Measurements from ENCODE around the gene PATJ. TPM values are rescaled to one million over a fixed set of nuclear protein-coding genes. Genes with fewer than 3 reads are reported as not detected.
"Not testable (repeated sequence)": the region's sequence is repeated elsewhere in the genome, so short reads cannot be mapped to it uniquely, and the experiment has no call there.

The PATJ gene
- total RNA-seq, 2 donors from 2014 or later = 42.7 to 67.5 TPM

DNA sequence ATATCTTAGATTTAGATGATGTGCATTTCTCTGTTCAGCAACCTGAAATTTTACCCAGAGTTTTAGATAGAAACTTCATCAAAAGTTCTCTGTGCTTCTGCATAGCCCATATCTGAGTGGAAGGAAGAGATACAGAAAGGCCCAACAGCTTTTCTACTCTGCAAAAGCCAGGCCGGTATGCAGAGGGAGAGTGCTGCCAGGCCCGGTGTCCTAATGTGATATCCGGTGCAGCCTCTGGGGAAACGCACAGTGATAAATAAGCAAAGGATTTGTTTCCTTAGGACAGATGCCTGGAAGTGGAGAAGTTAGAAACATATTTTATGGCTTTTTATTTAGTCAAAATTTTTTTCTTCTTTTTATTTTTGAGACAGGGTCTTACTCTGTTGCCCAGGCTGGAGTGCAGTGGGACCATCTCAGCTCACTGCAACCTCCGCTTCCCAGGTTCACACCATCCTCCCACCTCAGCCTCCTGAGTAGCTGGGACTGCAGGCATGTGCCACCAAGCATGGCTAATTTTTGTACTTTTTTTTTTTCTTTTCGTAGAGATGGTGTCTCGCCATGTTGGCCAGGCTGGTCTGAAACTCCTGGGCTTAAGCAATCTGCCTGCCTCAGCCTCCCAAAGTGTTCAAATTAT is 145.8 kb downstream of the PATJ start:
- WGBS = 67% methylated on average over 7 of the region's 7 CpGs
- H3K27me3 ChIP-seq (replicated peaks; ENCODE audit: insufficient read depth) = no peaks in the 10 kb centered on the region
- intact Hi-C loops (cut with DNase I) = no loop called here
- no peak overlapping the region for H3K27ac ChIP-seq
- TF ChIP-seq POLR2AphosphoS5 (IDR thresholded peaks at IDR 0.05) (no peak), POLR2A (IDR thresholded peaks at IDR 0.05) (no peak)
- no peak overlapping the region for H3K4me3 ChIP-seq
- DNase-seq (ENCODE audit: low spot score) = no peak
- no peaks in the 10 kb centered on the region for H3K9me3 ChIP-seq
- H3K36me3 ChIP-seq = no peaks in the 10 kb centered on the region
- H3K4me1 ChIP-seq (replicated peaks) = no peaks in the 10 kb centered on the region

DNA sequence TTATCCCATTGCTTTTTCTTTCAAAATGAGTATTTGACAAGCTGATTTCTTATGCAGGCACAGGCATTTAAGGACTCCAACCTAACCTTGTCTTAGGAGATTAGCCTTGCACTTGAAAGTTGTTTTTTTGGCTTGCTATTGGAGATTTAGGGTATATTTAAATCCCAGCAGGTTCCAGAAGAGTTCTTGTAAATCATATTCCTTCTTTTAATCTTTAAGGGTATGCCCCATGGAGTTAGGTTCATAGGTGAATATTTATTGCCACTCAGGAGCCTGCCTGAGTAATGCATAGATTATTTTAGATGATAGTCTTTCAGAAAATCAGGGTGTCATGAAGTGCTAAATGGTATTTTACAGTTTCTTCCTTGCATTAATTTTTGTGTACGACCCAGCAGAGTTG is 146.5 kb downstream of the PATJ start:
- Histone ChIP-seq H3K9me3 (no peaks in the 10 kb centered on the region), H3K36me3 (no peaks in the 10 kb centered on the region), H3K4me3 (no peak overlapping the region), H3K4me1 (replicated peaks) (no peaks in the 10 kb centered on the region), H3K27me3 (replicated peaks; ENCODE audit: insufficient read depth) (no peaks in the 10 kb centered on the region), H3K27ac (no peak overlapping the region)
- DNase-seq (ENCODE audit: low spot score) = no peak
- TF ChIP-seq, protein P1, sequence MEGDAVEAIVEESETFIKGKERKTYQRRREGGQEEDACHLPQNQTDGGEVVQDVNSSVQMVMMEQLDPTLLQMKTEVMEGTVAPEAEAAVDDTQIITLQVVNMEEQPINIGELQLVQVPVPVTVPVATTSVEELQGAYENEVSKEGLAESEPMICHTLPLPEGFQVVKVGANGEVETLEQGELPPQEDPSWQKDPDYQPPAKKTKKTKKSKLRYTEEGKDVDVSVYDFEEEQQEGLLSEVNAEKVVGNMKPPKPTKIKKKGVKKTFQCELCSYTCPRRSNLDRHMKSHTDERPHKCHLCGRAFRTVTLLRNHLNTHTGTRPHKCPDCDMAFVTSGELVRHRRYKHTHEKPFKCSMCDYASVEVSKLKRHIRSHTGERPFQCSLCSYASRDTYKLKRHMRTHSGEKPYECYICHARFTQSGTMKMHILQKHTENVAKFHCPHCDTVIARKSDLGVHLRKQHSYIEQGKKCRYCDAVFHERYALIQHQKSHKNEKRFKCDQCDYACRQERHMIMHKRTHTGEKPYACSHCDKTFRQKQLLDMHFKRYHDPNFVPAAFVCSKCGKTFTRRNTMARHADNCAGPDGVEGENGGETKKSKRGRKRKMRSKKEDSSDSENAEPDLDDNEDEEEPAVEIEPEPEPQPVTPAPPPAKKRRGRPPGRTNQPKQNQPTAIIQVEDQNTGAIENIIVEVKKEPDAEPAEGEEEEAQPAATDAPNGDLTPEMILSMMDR (IDR thresholded peaks at IDR 0.05) = no peak
- TF ChIP-seq POLR2A (IDR thresholded peaks at IDR 0.05) (no peak), POLR2AphosphoS5 (IDR thresholded peaks at IDR 0.05) (no peak)
- 85% methylated on average over 1 of the region's 1 CpG for WGBS
- intact Hi-C loops (cut with DNase I) = no loop called here

DNA sequence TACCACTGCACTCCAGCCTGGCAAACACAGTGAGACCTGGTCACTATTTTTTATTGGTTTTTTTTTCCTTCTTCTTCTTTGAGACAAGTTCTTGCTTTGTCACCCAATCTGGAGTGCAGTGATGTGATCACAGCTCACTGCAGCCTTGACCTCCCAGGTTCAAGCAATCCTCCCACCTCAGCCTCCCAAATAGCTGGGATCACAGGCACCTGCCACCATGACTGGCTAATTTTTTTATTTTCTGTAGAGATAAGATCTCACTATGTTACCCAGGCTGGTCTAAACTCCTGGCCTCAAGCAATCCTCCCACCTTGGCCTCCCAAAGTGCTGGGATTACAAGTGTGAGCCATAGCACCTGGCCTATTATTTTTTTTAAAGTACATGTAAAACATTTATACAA is 148.2 kb downstream of the PATJ start:
- H3K27ac ChIP-seq; intact Hi-C loops (cut with DNase I); H3K9me3 ChIP-seq; H3K36me3 ChIP-seq; DNase-seq (ENCODE audit: low spot score); H3K27me3 ChIP-seq (replicated peaks; ENCODE audit: insufficient read depth); H3K4me3 ChIP-seq; H3K4me1 ChIP-seq (replicated peaks): not testable (repeated sequence)

DNA sequence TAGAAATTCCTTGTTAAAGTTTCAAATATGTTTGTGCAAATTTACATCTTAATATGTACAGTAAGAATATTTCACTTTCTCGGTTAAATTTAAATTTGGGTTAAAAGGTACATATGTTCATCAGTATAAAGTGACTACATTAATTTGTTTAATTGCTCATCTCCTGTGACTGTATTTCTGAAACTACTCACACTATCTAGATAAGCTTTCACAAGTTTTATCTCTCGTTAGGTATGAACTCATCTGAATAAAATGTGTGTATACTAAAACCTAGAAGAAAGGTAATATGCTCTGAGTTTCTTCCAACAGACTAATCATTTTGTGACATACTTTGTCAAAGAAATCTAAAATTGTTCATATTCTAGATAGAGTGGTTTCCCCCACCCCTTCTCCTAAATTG is 150.7 kb downstream of the PATJ start:
- DNase-seq (ENCODE audit: low spot score) = no peak
- TF ChIP-seq, protein P1 (IDR thresholded peaks at IDR 0.05) = no peak
- no peak for TF ChIP-seq POLR2AphosphoS5 (IDR thresholded peaks at IDR 0.05)
- TF ChIP-seq POLR2A (IDR thresholded peaks at IDR 0.05) = no peak
- Histone ChIP-seq H3K4me3 (no peak overlapping the region), H3K4me1 (replicated peaks) (no peaks in the 10 kb centered on the region), H3K36me3 (no peaks in the 10 kb centered on the region), H3K9me3 (no peaks in the 10 kb centered on the region), H3K27me3 (replicated peaks; ENCODE audit: insufficient read depth) (no peaks in the 10 kb centered on the region), H3K27ac (no peak overlapping the region)
- intact Hi-C loops (cut with DNase I) = no loop called here
- 97% methylated on average over 2 of the region's 2 CpGs for WGBS

DNA sequence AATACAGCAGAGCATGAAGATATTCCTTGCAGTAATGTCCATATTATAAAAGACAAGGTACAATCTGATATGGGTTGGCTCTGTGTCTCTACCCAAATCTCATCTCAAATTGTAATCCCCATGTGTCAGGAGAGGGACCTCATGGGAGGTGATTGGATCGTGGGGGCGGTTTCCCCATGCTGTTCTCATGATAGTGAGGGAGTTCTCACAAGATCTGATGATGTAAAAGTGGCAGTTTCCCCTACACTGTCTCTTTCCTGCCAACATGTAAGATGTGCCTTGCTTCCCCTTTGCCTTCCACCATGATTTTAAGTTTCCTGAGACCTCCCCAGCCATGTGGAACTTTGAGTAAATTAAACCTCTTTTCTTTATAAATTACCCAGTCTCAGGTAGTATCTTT is 152.0 kb downstream of the PATJ start:
- H3K36me3 ChIP-seq; H3K4me3 ChIP-seq; DNase-seq (ENCODE audit: low spot score); H3K27ac ChIP-seq; H3K27me3 ChIP-seq (replicated peaks; ENCODE audit: insufficient read depth); H3K4me1 ChIP-seq (replicated peaks); H3K9me3 ChIP-seq; intact Hi-C loops (cut with DNase I): not testable (repeated sequence)
- 100% methylated on average over 2 of the region's 2 CpGs for WGBS

DNA sequence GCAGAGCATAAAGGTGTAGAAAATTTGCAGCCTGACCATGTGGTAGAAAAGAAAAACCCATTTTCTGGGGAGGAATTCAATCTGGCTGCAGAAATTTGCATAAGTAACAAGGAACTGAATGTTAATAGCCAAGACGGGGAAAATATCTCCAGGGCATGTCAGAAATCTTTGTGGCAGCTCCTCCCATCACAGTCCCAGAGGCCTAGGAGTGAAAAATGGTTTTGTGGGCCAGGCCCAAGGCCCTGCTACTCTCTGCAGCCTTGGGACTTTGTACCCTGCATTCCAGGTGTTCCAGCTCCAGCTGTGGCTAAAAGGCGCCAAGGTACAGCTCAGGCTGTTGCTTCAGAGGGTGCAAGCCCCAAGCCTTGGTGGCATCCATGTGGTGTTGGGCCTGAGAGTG is 152.9 kb downstream of the PATJ start:
- Histone ChIP-seq H3K27ac (no peak overlapping the region), H3K27me3 (replicated peaks; ENCODE audit: insufficient read depth) (no peaks in the 10 kb centered on the region), H3K4me1 (replicated peaks) (no peaks in the 10 kb centered on the region), H3K4me3 (no peak overlapping the region), H3K9me3 (no peaks in the 10 kb centered on the region), H3K36me3 (no peaks in the 10 kb centered on the region)
- WGBS = 0% methylated on average over 1 of the region's 2 CpGs
- no peak for TF ChIP-seq POLR2A (IDR thresholded peaks at IDR 0.05)
- no peak for TF ChIP-seq POLR2AphosphoS5 (IDR thresholded peaks at IDR 0.05)
- TF ChIP-seq, protein P1 (IDR thresholded peaks at IDR 0.05) = no peak
- intact Hi-C loops (cut with DNase I) = no loop called here
- DNase-seq (ENCODE audit: low spot score) = no peak
